ENCODE measurements around the gene SH3BP1.
"Not testable (repeated sequence)": the region's sequence is repeated elsewhere in the genome, so short reads cannot be mapped to it uniquely, and the experiment has no call there.

Gene SH3BP1

GRCh38 chr22:37639070-37639760 lies at the start of gene SH3BP1:
SH3BP1 (plus strand) TSS chr22:37639669; CDS start chr22:37639788, 119 bp downstream.
- DNase-seq = no peak

GRCh38 chr22:37591081-37591480 lies 48.4 kb upstream of the SH3BP1 start:
- DNase-seq = not testable (repeated sequence)

GRCh38 chr22:37591823-37592404 lies 47.6 kb upstream of the SH3BP1 start:
- no peak for DNase-seq

DNA sequence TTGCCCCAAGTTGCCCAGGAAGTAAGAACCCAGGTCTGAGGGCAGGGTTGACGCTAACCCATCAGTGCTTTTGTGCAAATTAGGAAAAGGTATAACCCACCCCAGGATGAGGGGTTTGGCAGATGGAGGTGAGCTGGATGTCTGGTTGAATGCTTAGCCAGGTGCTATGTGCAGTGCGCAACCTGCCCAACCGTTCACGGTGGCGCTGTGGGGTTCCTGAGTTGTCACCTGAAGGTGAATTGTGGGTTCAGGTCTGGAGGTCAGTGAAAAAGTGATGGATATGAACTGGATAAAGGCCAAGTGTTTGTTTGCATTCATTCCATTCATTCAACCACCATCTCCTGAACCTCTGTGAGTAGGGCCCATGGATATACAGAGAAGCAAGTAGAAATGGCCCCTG lies 45.2 kb upstream of the SH3BP1 start:
- DNase-seq = no peak

- DNase-seq = no peak
Measured at GRCh38 chr22:37599153-37599552, 40.3 kb upstream of the SH3BP1 start.

GRCh38 chr22:37601203-37601539 lies 38.3 kb upstream of the SH3BP1 start:
- DNase-seq = no peak

GRCh38 chr22:37601540-37602442 lies 37.7 kb upstream of the SH3BP1 start:
- DNase-seq = peak; percentile 1

DNA sequence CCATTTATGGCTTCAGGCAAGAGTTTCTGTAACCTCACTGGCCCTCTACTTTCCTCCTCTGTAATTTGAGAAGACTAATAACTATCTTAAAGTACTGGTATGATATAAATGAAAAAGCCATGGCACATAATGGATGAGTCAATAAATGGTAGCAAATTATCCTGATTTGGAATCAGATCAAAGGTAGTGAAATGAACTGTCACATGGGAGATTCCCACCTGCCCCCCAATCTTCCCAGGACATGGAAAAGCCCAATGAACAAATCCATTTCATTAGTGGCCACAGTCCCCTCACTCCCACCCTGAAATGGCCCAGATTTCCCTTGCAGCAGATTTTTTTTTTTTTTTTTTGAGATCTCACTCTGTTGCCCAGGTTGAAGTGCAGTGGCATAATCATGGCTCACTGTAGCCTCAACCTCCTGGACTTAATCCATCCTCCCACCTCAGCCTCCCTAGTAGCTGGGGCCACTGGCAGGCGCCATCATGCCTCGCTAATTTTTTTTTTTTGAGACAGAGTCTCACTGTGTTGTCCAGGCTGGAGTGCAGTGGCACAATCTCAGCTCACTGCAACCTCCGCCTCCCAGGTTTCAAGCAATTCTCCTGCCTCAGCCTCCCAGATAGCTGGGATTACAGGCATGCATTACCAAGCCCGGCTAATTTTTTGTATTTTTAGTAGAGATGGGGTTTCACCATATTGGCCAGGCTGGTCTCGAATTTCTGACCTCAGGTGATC lies 36.8 kb upstream of the SH3BP1 start:
- DNase-seq = not testable (repeated sequence)

- DNase-seq = no peak
Measured at GRCh38 chr22:37604074-37604473, 35.4 kb upstream of the SH3BP1 start.

DNA sequence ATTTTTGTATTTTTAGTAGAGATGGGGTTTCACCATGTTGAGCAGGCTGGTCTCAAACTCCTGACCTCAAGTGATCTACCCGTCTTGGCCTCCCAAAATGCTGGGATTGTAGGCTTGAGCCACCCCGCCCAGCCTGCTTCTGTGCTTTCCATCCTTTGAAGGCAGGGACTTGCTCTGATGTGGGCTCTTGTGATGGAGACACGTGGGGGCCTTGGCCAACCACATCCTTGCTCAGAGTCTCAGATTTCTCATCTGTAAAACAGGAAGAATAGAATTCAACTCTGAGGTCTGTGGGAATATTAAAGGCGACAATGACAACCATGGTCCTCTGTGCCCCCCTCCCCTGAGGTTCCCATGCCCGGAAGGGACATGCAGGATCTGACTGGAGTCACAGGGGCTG lies 34.6 kb upstream of the SH3BP1 start:
- DNase-seq = no peak

- peak; percentile 15 for DNase-seq
Measured at GRCh38 chr22:37607010-37607934, 32.2 kb upstream of the SH3BP1 start.

- peak; percentile 56 for DNase-seq
Measured at GRCh38 chr22:37607935-37608476, 31.5 kb upstream of the SH3BP1 start.

DNA sequence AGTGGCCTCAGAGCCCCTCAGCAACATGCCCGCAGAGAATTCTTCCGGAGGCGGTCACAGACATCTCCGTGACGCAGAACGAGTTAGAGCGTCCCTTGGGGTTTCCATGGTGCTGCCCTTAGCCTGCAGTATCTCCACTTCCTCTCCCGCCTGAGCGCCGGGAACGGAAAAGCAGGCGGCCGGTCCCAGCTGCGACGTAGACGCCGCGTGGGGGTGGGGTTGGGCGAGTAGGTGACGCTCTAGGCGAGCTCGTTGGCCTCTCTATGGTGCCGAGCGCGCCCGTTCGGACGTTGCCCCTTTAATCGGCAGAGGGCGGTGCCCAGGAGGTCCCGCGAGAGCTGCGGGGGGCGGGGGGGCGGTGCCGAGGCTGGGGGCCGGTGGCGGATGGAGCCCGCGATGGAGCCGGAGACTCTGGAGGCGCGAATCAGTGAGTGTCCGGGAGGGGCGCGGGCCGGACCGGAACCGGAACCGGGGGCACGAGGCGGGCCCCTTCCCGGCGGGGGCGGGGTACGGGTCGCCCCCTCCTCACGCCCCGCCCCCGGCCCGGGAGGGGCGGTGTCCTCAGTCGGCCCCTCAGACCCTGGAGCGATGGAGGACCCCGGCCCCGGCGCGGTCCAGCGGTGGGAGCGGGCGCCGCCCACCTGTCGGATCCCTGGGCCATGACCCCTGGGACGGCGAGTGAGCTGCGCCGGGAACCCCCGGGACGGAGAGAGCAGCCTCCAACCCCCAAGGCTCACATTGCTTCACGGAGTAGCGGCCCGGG lies 30.8 kb upstream of the SH3BP1 start, which contains the start of gene GGA1:
Gene GGA1 (plus strand): TSS at position 358 of the 763 bp plus-strand sequence. CDS start 27 bp downstream, at position 385.
- peak; percentile 84 for DNase-seq

GRCh38 chr22:37609240-37610152 lies 30.0 kb upstream of the SH3BP1 start:
- DNase-seq = no peak

GRCh38 chr22:37610153-37610475 lies 29.4 kb upstream of the SH3BP1 start:
- not testable (repeated sequence) for DNase-seq

DNA sequence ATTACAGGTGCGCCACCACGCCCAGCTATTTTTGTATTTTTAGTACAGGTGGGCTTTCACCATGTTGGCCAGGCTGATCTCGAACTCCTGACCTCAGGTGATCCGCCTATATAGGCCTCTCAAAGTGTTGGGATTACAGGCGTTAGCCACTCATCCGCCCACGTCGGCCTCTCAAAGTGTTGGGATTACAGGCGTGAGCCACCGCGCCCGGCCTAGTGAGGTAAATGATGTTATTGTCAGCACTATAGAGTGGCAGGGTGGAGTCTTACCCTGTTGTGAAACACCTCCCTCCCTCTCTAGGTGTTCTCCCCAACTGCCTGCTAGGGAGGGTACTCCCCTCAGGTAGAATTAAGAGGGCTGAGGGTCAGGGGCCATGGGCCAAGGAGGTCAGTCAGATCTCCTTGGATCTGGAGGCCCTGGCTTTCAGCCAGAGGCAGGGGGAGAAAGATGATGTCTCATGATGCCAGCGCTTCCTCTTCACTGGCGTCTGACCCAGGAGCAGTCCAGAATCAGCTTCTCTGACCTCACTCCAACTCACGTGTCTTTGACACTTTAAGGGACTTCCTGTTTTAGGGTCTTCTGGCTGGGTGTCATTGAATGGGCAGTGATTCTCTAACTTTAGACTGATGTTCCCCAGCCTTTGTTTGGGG lies 28.9 kb upstream of the SH3BP1 start:
- no peak for DNase-seq

GRCh38 chr22:37611207-37611606 lies 28.3 kb upstream of the SH3BP1 start:
- no peak for DNase-seq

DNA sequence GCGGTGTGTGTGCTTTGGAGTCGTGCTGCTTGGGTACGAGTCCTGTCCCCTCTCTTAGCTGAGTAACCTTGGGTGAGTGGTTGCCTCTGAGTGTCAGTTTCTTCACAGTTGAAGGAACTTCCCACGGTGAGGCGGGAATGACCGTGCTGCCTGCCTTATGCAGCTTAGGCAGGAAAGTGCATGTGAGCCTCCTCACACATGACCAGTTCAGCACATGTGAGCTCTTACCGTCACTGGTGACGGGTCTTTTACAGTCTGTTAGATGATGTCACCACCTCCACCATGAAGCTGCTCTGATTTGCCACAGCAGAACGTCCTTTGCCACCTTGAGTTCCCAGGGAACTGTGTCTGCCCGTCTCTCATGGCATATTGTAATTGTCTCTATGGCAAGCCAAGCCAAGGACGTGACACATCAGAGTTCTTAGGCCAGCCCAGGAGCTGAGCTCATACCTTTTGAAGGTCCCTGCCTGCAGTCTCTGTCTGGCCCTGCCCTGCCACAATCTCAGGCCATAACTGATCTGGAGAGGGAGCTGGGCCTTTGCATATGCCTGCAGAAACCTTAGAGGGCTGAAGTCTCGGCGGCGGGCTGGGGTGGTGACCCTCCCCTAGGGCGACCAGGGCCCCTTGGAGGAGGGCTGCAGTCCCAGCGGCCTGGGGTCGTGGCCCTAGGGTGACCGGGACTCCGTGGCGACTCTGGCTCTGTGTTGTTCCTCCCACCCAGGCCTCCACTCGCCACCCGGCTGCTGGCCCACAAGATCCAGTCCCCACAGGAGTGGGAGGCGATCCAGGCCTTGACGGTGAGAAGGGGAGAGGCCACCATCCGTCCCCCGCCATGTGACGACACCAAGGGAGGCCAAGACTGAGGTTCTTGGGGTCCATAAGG lies 23.0 kb upstream of the SH3BP1 start:
- DNase-seq = no peak
